NB4 (cell line): ENCODE data around the gene CBLC.

Experiments used
- CTCF ChIP-seq: IDR thresholded peaks from one replicate; pipeline ENCODE4 v1.5.1; 2012; ENCODE audit warnings: low read depth, low read length
- POLR2A ChIP-seq: IDR thresholded peaks from 2 replicates; pipeline ENCODE4 v1.6.1; 2011; ENCODE audit warnings: mild to moderate bottlenecking; ENCODE audit not compliant: insufficient read length; ENCODE audit errors: extremely low read depth
- TF ChIP-seq, protein P1 (sequence below): IDR thresholded peaks from 2 replicates; pipeline ENCODE4 v1.6.1; 2011; ENCODE audit warnings: low read depth, low read length

DNA sequence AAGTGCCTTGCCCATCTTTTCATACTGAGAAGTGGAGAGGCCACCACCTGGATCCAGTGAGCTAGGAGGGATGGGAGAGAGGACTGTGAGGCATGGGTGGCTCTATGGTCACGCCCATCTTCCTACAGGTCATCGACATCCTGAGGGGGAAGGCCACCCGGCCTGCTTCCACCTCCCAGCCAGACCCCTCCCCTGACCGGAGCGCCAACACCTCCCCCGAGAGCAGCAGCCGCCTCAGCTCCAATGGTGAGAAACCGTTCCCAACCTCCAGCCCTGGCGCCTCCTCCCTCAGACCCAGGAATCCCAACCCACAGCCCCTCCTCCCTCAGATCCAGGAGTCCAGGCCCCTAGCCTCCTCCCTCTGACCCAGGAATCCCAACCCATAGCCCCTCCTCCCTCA, 19.1 kb upstream of the CBLC start:
- TF ChIP-seq CTCF: no peak
- no peak for TF ChIP-seq POLR2A
- TF ChIP-seq, protein P1, sequence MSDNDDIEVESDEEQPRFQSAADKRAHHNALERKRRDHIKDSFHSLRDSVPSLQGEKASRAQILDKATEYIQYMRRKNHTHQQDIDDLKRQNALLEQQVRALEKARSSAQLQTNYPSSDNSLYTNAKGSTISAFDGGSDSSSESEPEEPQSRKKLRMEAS: no peak
